HUES6 (cell line): Measurements from ENCODE around the gene DPH1.

ENCODE experiments used
- H3K27ac ChIP-seq: 2 replicates; pipeline ENCODE4 v1.7.0; 2013; ENCODE audit warnings: low read depth, mild to moderate bottlenecking, low read length, inconsistent platforms
- H3K27me3 ChIP-seq: 2 replicates; pipeline ENCODE4 v1.6.1; 2013; ENCODE audit warnings: low read length; ENCODE audit not compliant: control insufficient read depth, insufficient read depth
- H3K36me3 ChIP-seq: 2 replicates; pipeline ENCODE4 v1.6.1; 2013; ENCODE audit warnings: low read length; ENCODE audit not compliant: control insufficient read depth, insufficient read depth
- H3K4me1 ChIP-seq: 2 replicates; pipeline ENCODE4 v1.6.1; 2013; ENCODE audit warnings: low read length; ENCODE audit not compliant: control insufficient read depth, insufficient read depth
- H3K4me3 ChIP-seq: 2 replicates; pipeline ENCODE4 v1.5.1; 2013; ENCODE audit warnings: low read depth, low read length
- H3K9ac ChIP-seq: one replicate; pipeline ENCODE4 v1.6.1; 2013; ENCODE audit warnings: mild to moderate bottlenecking, low read length
- H3K9me3 ChIP-seq: 2 replicates; pipeline ENCODE4 v1.6.1; 2013; ENCODE audit warnings: low read depth, low read length; ENCODE audit not compliant: control insufficient read depth, insufficient read depth

The DPH1 gene

GRCh38 chr17:2053380-2054261 lies 23.7 kb downstream of the DPH1 start:
- Histone ChIP-seq H3K27me3 (peaks cover 91% of the 10 kb centered on the region), H3K36me3 (no peaks in the 10 kb centered on the region), H3K9ac (no peak overlapping the region), H3K9me3 (no peaks in the 10 kb centered on the region), H3K4me1 (peaks cover 22% of the 10 kb centered on the region; the same call in 1 of the 2 replicates), H3K27ac (no peak overlapping the region), H3K4me3 (peak overlapping the region; percentile 63)

DNA sequence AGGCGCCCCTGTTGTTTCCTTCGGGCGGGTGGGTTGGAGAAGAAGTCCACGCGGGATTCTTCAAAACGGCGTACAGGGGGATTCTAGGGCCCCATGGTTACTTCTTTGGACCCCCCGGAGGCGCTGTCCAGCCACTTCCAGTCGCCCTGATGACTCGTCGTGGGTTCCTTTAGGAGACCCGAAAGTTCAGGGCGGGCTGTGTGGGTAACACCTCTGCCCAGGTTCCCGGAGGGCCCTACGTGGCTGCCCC lies 24.2 kb downstream of the DPH1 start:
- peaks cover 22% of the 10 kb centered on the region; the same call in 1 of the 2 replicates for H3K4me1 ChIP-seq
- peaks cover 90% of the 10 kb centered on the region for H3K27me3 ChIP-seq
- H3K9ac ChIP-seq, result no peak overlapping the region
- H3K27ac ChIP-seq, result no peak overlapping the region
- no peaks in the 10 kb centered on the region for H3K36me3 ChIP-seq
- H3K9me3 ChIP-seq, result no peaks in the 10 kb centered on the region
- H3K4me3 ChIP-seq, result peak overlapping the region; percentile 63

GRCh38 chr17:2054512-2055291 lies 24.7 kb downstream of the DPH1 start, which contains the start of gene HIC1:
Gene HIC1, plus strand, starts transcription at chr17:2055103. Its CDS starts 1,588 bp downstream, at chr17:2056691.
- Histone ChIP-seq H3K36me3 (no peaks in the 10 kb centered on the region), H3K27ac (no peak within 1 kb of the TSS), H3K9ac (no peak within 1 kb of the TSS), H3K4me3 (peak within 1 kb of the TSS; percentile 63), H3K27me3 (peaks cover 90% of the 10 kb centered on the region), H3K4me1 (peaks cover 21% of the 10 kb centered on the region; the same call in 1 of the 2 replicates), H3K9me3 (no peaks in the 10 kb centered on the region)

- Histone ChIP-seq H3K36me3 (no peaks in the 10 kb centered on the region), H3K4me3 (peak overlapping the region; percentile 63), H3K27ac (no peak overlapping the region), H3K9ac (no peak overlapping the region), H3K4me1 (peaks cover 21% of the 10 kb centered on the region; the same call in 1 of the 2 replicates), H3K27me3 (peaks cover 94% of the 10 kb centered on the region), H3K9me3 (no peaks in the 10 kb centered on the region)
Observed at GRCh38 chr17:2055292-2056205, 25.6 kb downstream of the DPH1 start.

GRCh38 chr17:2056206-2057174 lies 26.5 kb downstream of the DPH1 start:
- H3K36me3 ChIP-seq, result 0 out of 2 replicates have a peak, but pooled peaks cover 4% of the 10 kb centered on the region
- no peak overlapping the region for H3K27ac ChIP-seq
- peaks cover 21% of the 10 kb centered on the region; the same call in 1 of the 2 replicates for H3K4me1 ChIP-seq
- no peaks in the 10 kb centered on the region for H3K9me3 ChIP-seq
- H3K9ac ChIP-seq, result no peak overlapping the region
- H3K27me3 ChIP-seq, result peaks cover 87% of the 10 kb centered on the region
- H3K4me3 ChIP-seq, result peak overlapping the region; percentile 47

- peaks cover 79% of the 10 kb centered on the region for H3K27me3 ChIP-seq
- H3K4me3 ChIP-seq, result peak overlapping the region; percentile 31; the same call in 1 of the 2 replicates
- H3K36me3 ChIP-seq, result 0 out of 2 replicates have a peak, but pooled peaks cover 4% of the 10 kb centered on the region
- H3K9me3 ChIP-seq, result no peaks in the 10 kb centered on the region
- no peak overlapping the region for H3K9ac ChIP-seq
- H3K27ac ChIP-seq, result no peak overlapping the region
- H3K4me1 ChIP-seq, result peaks cover 25% of the 10 kb centered on the region; the same call in 1 of the 2 replicates
Observed at GRCh38 chr17:2057175-2057759, 27.3 kb downstream of the DPH1 start.

DNA sequence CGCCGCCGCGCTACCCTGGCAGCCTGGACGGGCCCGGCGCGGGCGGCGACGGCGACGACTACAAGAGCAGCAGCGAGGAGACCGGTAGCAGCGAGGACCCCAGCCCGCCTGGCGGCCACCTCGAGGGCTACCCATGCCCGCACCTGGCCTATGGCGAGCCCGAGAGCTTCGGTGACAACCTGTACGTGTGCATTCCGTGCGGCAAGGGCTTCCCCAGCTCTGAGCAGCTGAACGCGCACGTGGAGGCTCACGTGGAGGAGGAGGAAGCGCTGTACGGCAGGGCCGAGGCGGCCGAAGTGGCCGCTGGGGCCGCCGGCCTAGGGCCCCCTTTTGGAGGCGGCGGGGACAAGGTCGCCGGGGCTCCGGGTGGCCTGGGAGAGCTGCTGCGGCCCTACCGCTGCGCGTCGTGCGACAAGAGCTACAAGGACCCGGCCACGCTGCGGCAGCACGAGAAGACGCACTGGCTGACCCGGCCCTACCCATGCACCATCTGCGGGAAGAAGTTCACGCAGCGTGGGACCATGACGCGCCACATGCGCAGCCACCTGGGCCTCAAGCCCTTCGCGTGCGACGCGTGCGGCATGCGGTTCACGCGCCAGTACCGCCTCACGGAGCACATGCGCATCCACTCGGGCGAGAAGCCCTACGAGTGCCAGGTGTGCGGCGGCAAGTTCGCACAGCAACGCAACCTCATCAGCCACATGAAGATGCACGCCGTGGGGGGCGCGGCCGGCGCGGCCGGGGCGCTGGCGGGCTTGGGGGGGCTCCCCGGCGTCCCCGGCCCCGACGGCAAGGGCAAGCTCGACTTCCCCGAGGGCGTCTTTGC lies 28.0 kb downstream of the DPH1 start:
- Histone ChIP-seq H3K27ac (no peak overlapping the region), H3K9me3 (no peaks in the 10 kb centered on the region), H3K9ac (no peak overlapping the region), H3K4me3 (no peak overlapping the region; the same call in 1 of the 2 replicates), H3K27me3 (peaks cover 76% of the 10 kb centered on the region), H3K36me3 (0 out of 2 replicates have a peak, but pooled peaks cover 4% of the 10 kb centered on the region), H3K4me1 (peaks cover 32% of the 10 kb centered on the region; the same call in 1 of the 2 replicates)

DNA sequence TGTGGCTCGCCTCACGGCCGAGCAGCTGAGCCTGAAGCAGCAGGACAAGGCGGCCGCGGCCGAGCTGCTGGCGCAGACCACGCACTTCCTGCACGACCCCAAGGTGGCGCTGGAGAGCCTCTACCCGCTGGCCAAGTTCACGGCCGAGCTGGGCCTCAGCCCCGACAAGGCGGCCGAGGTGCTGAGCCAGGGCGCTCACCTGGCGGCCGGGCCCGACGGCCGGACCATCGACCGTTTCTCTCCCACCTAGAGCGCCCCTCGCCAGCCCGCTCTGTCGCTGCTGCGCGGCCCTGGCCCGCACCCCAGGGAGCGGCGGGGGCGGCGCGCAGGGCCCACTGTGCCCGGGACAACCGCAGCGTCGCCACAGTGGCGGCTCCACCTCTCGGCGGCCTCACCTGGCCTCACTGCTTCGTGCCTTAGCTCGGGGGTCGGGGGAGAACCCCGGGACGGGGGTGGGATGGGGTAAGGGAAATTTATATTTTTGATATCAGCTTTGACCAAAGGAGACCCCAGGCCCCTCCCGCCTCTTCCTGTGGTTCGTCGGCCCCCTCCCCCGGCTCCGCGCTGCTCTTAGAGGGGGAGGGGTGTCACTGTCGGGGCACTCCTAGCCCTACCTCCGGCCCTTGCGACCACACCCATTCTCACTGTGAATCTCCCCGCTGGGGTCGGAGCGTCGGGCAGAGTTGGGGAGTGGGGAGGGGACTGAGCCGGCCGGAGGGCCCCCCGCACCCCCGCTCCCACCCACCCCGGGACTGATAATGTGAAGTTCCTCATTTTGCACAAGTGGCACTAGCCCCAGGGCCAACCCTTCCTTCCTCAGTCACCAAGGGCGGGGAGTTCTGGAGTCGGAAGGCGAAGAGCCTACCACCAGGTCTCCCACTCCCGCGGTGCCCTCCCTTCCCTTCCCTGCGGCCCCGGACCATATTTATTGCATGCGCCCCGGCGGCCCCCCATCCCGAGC lies 28.9 kb downstream of the DPH1 start:
- H3K27me3 ChIP-seq, result peaks cover 67% of the 10 kb centered on the region
- 0 out of 2 replicates have a peak, but pooled peaks cover 6% of the 10 kb centered on the region for H3K36me3 ChIP-seq
- H3K27ac ChIP-seq, result no peak overlapping the region
- no peaks in the 10 kb centered on the region for H3K9me3 ChIP-seq
- no peak overlapping the region for H3K9ac ChIP-seq
- H3K4me3 ChIP-seq, result peak overlapping the region; percentile 34
- H3K4me1 ChIP-seq, result peaks cover 38% of the 10 kb centered on the region; the same call in 1 of the 2 replicates
